OCI-LY7 (cell line): ENCODE measurements around the gene EIF4E1B.

Experiments
- CTCF ChIP-seq: fragments of 200-600 bp; sonication (generic); conservative IDR thresholded peaks from 2 replicates; pipeline ENCODE4 v1.5.1; 2014; ENCODE audit warnings: mild to moderate bottlenecking, antibody characterized with exemption, low read length, moderate library complexity, mixed read lengths
- EZH2phosphoT487 ChIP-seq: fragments of 200-600 bp; sonication (generic); IDR thresholded peaks from 2 replicates; pipeline ENCODE4 v1.6.1; 2018; ENCODE audit warnings: low read depth, borderline replicate concordance, mild to moderate bottlenecking, mixed run types, antibody characterized with exemption, low read length, moderate library complexity, mixed read lengths

DNA sequence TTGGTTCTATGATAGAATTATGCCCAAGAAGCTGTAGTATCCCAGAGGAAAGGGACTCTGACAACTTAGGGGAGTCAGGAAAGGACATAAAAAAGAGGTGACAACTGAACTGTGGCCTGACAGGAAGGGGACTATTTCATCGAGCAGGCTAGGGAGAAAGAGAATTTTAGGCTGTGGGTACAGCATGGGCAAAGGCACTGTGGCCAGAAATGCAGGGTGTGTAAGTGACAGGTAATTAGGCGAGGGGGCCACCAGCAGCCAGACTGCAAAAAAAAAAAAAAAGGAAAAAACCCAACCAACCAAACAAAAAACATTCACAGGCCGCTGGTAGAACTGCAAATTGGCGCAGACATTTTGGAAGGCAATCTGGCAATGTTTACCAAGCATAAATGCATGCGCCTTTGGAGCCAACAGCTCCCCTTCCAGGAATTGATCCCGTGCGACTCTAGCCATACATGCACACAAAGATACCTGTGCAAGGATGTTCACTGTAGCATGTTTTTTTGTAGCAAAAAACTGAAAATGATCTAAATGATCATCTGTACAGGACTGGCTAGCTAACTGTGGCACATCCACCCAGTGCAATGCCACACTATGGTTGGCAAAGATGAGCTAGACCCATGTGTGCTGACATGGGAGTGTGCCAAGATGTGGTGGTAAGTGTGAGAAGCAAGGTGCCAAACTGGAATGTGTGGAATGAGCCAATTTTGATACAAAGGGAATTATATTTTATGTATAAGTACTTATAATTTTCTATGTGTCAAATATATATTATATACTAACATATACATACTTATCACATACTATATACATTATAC is 1.1 kb downstream of the EIF4E1B start:
- TF ChIP-seq CTCF (no peak), EZH2phosphoT487 (no peak)
